HTERT RPE-1 (cell line): ENCODE results near the gene CFAP61.
"Not testable (repeated sequence)": the region's sequence is repeated elsewhere in the genome, so short reads cannot be mapped to it uniquely, and the experiment has no call there.

Source experiments
- in situ Hi-C: fragments of 300-500 bp; cut with MboI; formaldehyde crosslinking; loops from 4 replicates; pipeline ENCODE4 v1.14.3; 2020; ENCODE audit warnings: low sequenced_read_pairs

CFAP61 gene, protein sequence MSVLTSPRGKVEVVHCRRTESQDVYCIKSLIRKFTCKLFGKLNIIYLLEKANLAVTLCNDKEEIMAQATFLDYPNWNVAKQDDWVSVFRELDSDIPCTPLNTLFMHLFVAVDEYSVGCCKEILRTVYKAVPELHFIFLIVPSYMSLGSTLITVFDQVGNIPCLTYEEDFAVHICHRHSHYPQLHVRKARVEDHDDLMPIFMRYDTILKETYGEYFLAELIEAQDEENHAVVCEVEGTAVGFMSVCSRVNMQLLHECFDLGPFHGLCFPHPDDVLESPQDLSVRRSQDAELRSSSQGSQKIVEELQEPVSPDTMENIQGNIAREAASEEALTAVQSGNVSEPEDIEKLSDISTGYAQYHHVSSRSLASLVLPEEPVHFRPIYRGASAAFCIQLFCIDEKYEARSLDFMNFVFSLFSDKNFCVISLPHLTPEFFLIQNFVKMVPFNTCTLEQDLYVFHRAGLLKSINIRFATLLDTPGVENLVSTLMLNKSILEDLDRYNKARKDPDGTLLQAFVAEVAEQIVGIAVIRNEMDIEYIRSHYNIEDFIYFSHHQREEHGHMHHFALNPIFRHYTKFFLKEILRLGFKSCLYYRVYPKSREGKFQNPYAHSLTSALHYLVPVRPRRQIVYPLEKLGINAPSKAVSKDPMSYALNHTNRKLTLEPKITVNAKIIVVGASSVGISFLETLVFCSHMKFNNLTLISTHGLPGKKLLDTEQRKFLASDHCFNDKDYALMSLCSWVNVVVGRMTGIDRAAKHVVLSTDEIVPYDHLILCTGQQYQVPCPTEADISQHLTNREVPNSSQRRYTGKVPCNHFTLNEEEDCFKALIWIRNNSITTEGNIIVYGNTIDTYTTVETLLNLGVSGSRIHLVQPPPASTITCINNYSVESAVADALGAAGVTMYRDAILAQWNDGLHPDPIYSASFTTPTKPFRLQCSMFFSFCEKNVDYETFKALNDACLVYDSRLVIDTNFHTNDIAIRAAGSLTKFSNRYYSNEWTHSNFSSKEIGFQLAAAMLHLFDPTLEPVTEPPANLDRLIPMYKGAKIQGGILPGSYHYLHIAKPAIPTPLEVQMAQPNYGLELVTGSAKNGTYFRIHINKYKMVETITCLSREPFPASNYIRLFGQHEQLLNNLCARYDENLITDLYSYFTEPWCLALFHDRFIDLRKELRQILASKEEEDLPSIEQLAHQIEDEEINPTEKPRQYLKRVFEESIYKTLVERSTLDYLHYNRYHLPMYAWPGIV

GRCh38 chr20:20052074-20052970 is at the start of gene CFAP61, which contains the start of gene CRNKL1:
Gene CFAP61 (plus strand): TSS chr20:20052532. CDS start chr20:20056654, 4,122 bp downstream.
Gene CRNKL1 (minus strand): TSS chr20:20052466. CDS start chr20:20052342, 124 bp downstream.
- in situ Hi-C loops = no loop called here

DNA sequence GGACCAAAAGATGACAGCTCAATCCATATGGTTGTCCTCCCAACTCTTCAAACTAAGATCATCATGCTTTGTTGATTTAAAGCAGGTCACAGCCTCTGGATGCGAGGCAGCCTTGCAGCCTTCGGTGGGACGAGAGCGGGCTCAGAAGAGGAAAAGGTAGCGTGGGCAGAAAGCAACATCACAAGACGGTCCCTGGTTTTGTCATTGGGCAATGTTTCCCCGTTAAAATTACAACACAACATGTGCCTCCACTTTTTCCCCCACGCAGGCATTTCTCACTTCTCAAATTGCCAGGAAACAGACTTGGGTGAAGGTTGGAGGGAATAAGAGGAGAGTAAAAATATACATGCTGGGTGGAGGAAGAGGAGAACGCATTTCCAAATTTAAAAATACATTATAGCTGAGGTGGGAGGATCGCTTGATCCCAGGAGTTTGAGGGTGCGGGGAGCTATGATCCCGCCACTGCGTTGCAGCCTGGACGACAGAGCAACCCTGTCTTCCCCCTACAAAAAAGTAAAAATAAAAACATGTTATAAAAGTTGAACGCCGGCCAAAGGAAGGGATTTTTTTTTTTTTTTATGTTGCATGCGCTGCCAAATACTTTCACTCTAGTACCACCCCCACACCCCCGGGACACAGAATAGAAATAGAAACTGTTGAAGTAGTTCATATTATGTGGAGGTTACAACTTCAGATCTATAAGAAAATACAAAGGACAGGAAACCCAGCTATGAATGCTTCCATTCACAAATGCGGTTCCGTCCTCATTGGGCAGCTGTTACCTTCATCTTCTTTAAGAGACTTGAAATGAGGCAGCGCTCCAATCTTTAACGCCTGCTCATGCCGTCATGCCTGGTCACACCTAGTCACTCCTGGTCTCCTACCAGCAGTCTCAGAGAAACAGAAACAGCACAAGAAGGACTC is 49.0 kb upstream of the CFAP61 start:
- in situ Hi-C loops = no loop called here

DNA sequence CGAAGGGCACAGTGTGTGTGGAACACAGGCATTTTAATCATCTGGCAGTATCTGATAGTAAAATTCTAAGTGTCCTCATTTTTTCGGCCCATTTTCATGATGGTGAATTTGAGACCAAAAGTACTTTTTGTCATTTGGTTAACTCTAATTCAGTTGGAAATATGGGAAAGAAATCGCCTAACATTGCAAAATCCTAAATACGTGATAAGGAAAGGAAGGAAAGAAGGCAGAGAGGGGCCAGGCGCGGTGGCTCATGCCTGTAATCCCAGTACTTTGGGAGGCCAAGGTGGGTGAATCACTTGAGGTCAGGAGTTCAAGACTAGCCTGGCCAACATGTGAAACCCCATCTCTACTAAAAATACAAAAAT is 48.4 kb upstream of the CFAP61 start:
- in situ Hi-C loops = not testable (repeated sequence)

DNA sequence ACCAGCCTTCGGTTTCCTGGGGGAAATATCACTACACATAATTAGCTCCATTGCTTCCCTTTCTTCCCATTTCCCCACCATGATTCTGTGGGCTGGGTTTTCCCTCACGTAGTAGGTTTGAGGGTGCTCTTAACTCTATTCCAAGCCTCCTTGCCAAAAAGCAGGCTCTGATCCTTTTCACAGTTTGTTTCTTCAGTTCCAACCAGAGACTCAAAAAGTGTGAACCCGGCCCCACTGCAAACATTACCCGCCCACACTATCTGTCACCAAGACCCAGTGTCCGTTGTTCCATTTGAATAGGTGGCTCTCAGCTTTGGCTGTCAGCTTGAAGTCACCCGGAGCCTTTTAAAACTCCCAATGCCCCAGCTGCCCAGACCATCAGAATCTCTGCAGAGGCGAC is 47.0 kb upstream of the CFAP61 start:
- in situ Hi-C loops = no loop called here

GRCh38 chr20:20009784-20010253 is 42.5 kb upstream of the CFAP61 start:
- in situ Hi-C loops = no loop called here

GRCh38 chr20:20010639-20011500 is 41.5 kb upstream of the CFAP61 start:
- in situ Hi-C loops = no loop called here

- in situ Hi-C loops = no loop called here
Measured at GRCh38 chr20:20012541-20012940, 39.8 kb upstream of the CFAP61 start.

DNA sequence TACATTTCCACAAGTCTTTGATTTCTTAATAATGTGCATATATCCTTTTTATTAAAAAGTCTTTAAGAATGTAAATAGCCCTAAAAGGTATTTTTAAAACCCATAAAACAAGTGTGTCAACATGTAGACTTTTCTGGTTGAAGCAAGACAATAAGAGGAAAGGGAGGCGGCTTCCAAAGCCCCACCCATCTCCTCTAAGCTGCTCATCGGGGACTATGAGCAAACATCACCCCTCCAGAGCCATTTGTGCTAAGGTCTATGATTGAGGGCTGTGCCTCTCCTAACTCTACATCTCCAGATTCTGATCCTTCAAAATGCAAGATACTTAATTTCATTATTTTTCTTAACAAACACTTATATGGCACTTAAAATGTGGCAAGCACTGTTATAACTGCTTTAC is 37.7 kb upstream of the CFAP61 start:
- in situ Hi-C loops = no loop called here

DNA sequence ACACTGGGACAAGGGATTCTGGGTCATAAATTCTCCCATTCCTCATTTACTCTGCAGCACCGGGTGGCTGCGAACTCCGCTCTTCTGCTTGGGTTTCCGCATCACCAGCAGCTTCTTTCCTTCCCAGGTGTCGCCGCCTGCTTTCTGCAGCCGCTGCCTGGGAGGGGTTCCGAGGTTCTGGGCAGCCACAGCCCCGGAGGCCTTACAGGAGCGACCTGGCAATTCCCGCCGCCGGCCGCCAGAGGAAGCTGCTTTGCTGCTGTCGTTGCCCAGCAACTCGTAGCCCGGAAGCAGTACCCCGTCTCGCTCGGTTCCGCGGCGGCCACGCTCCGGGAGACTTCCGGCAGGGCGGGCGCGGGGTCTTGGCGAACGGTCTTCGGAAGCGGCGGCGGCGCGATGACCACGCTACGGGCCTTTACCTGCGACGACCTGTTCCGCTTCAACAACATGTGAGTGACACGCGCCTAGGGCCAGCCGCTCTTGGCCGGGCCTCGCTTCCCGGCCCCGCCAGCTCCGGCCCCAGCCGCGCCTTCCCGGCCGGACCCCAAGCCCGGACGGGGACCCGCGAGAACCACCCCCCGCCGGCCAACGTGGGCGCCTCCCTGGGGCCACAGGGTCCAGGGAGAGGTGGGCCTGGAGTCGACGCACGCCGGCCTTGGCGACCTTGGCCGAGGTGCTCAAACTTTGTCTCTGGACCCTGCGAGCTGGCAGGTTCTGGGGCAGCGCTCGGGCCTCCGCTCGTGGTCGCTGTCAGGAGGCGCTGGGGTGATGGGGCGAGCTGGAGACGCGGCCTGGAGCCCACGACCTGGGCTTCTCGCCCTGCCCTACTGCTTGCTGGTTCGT is 35.1 kb upstream of the CFAP61 start, which contains the start of gene NAA20:
Gene NAA20, plus strand, starts transcription at position 362 of the 843 bp plus-strand sequence. Its CDS starts 35 bp downstream, at position 397.
- in situ Hi-C loops = no loop called here

DNA sequence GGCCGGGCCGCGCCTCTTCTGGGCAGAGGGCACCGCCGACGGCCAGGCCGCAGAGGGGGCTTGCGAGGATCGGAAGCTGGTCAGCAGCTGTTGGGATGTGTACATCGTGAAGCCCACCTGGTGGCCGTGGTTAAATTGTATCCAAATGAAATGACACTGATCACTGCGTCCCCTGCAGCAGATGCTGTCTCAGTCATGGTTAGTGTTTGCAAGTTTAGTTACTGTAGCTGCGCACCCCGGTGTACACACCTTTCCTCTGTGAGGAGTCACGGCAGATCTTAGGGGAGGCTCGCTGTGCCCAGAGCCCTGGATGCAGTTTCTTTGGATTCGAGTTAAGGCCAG is 34.5 kb upstream of the CFAP61 start:
- in situ Hi-C loops = no loop called here

DNA sequence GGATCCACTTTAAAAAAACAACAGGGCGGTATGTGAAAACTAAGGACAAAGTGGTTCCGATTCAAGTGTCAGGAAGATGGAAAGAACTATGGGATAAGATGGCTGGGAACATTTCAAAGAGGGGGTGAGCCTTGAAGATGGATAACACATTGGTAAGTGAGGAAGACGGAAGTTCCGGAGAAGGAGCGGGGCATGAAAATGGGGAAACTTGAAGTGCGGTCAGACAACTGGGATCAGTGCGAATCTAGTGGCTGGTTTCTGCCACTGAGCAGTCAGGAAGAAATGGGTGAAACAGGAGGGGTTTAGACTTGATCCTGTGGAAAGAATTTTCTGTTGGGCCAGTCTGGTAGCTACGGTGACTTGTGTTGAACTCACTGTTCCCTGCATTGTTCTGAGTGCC is 34.0 kb upstream of the CFAP61 start:
- in situ Hi-C loops = no loop called here

GRCh38 chr20:20019123-20019522 is 33.2 kb upstream of the CFAP61 start:
- in situ Hi-C loops = no loop called here

DNA sequence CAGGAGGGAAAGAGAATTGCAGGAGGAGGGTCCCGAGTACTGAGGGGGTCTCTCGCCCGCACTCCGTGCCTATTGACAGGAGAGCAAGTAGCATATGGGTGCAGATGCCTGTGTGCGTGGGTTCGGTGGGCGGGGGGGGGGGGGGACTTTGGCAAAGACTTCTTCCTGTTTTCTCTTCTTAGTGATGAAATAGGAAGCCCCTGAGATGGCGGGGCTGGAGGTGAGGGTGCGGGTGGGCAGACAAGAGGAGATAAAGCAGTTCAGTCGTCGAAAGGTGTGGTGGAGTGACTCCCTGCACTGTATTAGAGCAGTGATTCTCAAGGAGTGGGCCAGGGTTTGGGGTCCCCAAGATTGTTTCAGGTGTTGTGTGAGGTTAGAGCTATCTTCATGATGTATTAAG is 31.4 kb upstream of the CFAP61 start:
- in situ Hi-C loops = no loop called here

- in situ Hi-C loops = no loop called here
Measured at GRCh38 chr20:20021835-20022234, 30.5 kb upstream of the CFAP61 start.

GRCh38 chr20:20022498-20022897 is 29.8 kb upstream of the CFAP61 start:
- in situ Hi-C loops = no loop called here

DNA sequence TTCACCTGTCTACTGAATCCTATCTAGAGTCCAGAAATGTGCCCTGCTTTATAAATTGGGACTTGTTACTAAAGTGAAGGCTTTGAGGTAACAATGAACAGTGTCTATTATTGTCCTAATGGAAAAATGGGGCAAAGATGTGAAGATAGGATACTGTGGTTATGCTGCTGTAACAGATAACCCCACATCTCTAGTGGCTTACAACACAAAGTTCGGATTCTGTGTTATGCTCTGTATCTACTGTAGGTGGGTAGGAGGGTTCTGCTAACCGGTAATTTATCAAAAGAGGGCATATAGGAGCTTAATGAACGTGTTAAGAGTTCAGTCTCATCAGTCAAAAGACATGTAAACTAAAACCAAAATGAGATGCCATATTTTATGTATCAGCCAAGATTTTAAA is 28.9 kb upstream of the CFAP61 start:
- in situ Hi-C loops = no loop called here

DNA sequence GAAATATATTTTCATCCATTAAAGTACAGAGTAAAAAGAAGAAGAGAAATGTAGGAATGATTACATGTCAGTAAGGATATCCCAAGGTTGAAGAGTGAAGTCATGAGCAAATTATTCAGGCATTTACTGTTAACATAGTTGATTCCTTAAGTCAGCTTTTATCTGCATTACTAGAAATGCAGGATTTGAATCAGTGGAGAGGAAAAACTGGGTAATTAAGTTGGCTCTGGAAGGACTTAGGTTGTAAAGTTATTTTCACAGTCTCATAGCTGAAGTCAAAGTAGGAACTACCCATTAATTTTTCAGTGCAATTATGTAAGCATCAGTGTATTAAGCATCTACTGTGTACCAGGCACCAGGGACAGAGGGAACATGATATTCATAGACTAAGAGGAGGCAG is 27.4 kb upstream of the CFAP61 start:
- in situ Hi-C loops = no loop called here
